ENCODE results near the gene ENAM. TPM values are rescaled to one million over a fixed set of nuclear protein-coding genes. Genes with fewer than 3 reads are reported as not detected.

ENAM gene
- total and polyA plus RNA-seq, 2 experiments from 2014 or later = not detected

DNA sequence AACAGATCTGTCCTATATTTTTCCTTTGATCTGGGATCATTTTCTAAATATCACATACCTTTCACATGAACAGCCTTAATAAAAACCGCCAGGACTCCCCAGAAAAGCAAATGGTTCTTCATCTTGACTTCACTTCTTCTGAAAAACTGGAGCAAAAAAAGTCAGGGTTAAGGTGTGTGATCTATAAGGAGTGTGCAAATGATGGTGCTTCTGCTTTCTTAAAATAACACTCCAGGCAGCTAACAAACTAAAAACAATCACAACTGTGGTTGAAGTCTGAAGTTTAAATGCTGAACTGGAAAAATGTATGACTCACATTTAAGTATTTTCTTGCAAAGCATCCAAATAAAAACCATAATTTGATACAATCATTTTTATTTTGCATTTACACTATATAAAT lies 37.8 kb downstream of the ENAM start, which contains the start of gene JCHAIN:
Gene JCHAIN (minus strand): TSS at position 140 of the 400 bp plus-strand sequence. CDS start 18 bp downstream, at position 122.
- no peaks in the 10 kb centered on the region for H3K27me3 Mint-ChIP-seq (ENCODE audit: insufficient read depth, low read depth, poor library complexity)

More for the DNA sequence above, 37.8 kb downstream of the ENAM start, which contains the start of gene JCHAIN:
- Histone ChIP-seq H3K4me1 (ENCODE audit: insufficient read depth) (no peaks in the 10 kb centered on the region), H4K20me1 (replicated peaks; ENCODE audit: insufficient read depth) (no peaks in the 10 kb centered on the region), H3K27ac (ENCODE audit: low read depth) (no peak within 1 kb of the TSS), H2AFZ (no peak within 1 kb of the TSS), H3F3A (replicated peaks; ENCODE audit: low read depth) (no peaks in the 10 kb centered on the region), H3K4me3 (no peak within 1 kb of the TSS), H3K9me2 (ENCODE audit: insufficient read depth) (no peaks in the 10 kb centered on the region), H3K4me2 (no peak within 1 kb of the TSS), H3K79me2 (replicated peaks; ENCODE audit: insufficient read depth) (no peaks in the 10 kb centered on the region), H3K27me3 (ENCODE audit: insufficient read depth) (no peaks in the 10 kb centered on the region), H3K36me3 (ENCODE audit: insufficient read depth) (no peaks in the 10 kb centered on the region)
- Mint-ChIP-seq H3K4me3 (no peak within 1 kb of the TSS), H3K9me3 (no peaks in the 10 kb centered on the region), H3K36me3 (ENCODE audit: low read depth) (no peaks in the 10 kb centered on the region), H3K27ac (no peak within 1 kb of the TSS), H3K4me1 (no peaks in the 10 kb centered on the region)
- ATAC-seq (no peak), DNase-seq (ENCODE audit: low spot score) (no peak)
- TF ChIP-seq JUNB (IDR thresholded peaks at IDR 0.05; ENCODE audit: unreplicated experiment) = no peak
- TF ChIP-seq, protein P1, sequence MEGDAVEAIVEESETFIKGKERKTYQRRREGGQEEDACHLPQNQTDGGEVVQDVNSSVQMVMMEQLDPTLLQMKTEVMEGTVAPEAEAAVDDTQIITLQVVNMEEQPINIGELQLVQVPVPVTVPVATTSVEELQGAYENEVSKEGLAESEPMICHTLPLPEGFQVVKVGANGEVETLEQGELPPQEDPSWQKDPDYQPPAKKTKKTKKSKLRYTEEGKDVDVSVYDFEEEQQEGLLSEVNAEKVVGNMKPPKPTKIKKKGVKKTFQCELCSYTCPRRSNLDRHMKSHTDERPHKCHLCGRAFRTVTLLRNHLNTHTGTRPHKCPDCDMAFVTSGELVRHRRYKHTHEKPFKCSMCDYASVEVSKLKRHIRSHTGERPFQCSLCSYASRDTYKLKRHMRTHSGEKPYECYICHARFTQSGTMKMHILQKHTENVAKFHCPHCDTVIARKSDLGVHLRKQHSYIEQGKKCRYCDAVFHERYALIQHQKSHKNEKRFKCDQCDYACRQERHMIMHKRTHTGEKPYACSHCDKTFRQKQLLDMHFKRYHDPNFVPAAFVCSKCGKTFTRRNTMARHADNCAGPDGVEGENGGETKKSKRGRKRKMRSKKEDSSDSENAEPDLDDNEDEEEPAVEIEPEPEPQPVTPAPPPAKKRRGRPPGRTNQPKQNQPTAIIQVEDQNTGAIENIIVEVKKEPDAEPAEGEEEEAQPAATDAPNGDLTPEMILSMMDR (conservative IDR thresholded peaks at IDR 0.05; ENCODE audit: low read depth in 2 of 2) = no peak
- no peak for TF ChIP-seq NANOG (IDR thresholded peaks at IDR 0.05; ENCODE audit: borderline replicate concordance)
- no peak for TF ChIP-seq ZNF114 (CRISPR knock-in tag; IDR thresholded peaks at IDR 0.05)
- no peak for TF ChIP-seq CREB1 (CRISPR knock-in tag; IDR thresholded peaks at IDR 0.05; ENCODE audit: low read depth)
- TF ChIP-seq, protein P2, sequence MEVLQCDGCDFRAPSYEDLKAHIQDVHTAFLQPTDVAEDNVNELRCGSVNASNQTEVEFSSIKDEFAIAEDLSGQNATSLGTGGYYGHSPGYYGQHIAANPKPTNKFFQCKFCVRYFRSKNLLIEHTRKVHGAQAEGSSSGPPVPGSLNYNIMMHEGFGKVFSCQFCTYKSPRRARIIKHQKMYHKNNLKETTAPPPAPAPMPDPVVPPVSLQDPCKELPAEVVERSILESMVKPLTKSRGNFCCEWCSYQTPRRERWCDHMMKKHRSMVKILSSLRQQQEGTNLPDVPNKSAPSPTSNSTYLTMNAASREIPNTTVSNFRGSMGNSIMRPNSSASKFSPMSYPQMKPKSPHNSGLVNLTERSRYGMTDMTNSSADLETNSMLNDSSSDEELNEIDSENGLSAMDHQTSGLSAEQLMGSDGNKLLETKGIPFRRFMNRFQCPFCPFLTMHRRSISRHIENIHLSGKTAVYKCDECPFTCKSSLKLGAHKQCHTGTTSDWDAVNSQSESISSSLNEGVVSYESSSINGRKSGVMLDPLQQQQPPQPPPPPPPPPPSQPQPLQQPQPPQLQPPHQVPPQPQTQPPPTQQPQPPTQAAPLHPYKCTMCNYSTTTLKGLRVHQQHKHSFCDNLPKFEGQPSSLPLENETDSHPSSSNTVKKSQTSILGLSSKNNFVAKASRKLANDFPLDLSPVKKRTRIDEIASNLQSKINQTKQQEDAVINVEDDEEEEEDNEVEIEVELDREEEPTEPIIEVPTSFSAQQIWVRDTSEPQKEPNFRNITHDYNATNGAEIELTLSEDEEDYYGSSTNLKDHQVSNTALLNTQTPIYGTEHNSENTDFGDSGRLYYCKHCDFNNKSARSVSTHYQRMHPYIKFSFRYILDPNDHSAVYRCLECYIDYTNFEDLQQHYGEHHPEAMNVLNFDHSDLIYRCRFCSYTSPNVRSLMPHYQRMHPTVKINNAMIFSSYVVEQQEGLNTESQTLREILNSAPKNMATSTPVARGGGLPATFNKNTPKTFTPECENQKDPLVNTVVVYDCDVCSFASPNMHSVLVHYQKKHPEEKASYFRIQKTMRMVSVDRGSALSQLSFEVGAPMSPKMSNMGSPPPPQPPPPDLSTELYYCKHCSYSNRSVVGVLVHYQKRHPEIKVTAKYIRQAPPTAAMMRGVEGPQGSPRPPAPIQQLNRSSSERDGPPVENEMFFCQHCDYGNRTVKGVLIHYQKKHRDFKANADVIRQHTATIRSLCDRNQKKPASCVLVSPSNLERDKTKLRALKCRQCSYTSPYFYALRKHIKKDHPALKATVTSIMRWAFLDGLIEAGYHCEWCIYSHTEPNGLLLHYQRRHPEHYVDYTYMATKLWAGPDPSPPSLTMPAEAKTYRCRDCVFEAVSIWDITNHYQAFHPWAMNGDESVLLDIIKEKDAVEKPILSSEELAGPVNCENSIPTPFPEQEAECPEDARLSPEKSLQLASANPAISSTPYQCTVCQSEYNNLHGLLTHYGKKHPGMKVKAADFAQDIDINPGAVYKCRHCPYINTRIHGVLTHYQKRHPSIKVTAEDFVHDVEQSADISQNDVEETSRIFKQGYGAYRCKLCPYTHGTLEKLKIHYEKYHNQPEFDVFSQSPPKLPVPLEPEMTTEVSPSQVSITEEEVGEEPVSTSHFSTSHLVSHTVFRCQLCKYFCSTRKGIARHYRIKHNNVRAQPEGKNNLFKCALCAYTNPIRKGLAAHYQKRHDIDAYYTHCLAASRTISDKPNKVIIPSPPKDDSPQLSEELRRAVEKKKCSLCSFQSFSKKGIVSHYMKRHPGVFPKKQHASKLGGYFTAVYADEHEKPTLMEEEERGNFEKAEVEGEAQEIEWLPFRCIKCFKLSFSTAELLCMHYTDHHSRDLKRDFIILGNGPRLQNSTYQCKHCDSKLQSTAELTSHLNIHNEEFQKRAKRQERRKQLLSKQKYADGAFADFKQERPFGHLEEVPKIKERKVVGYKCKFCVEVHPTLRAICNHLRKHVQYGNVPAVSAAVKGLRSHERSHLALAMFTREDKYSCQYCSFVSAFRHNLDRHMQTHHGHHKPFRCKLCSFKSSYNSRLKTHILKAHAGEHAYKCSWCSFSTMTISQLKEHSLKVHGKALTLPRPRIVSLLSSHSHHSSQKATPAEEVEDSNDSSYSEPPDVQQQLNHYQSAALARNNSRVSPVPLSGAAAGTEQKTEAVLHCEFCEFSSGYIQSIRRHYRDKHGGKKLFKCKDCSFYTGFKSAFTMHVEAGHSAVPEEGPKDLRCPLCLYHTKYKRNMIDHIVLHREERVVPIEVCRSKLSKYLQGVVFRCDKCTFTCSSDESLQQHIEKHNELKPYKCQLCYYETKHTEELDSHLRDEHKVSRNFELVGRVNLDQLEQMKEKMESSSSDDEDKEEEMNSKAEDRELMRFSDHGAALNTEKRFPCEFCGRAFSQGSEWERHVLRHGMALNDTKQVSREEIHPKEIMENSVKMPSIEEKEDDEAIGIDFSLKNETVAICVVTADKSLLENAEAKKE (CRISPR knock-in tag; IDR thresholded peaks at IDR 0.05) = no peak
